Vagina (tissue), 2 donors: ENCODE data around the gene UQCC2. TPM values are rescaled to one million over a fixed set of nuclear protein-coding genes. Genes with fewer than 3 reads are reported as not detected.

Source experiments
- DNase-seq, 2 donors: peaks; one replicate each; pipeline ENCODE4 v3.0.0-alpha.2; 2017; ENCODE audit errors: extremely low spot score in 2 of 2
- H3K27ac ChIP-seq: fragments of 200-600 bp; sonication (generic); one replicate; pipeline ENCODE4 v1.5.1; 2019
- H3K27me3 ChIP-seq: fragments of 200-600 bp; sonication (generic); one replicate; pipeline ENCODE4 v1.5.1; 2019
- H3K36me3 ChIP-seq, 2 donors: fragments of 200-600 bp; sonication (generic); one replicate each; pipeline ENCODE4 v1.5.1; 2017 to 2019
- H3K4me1 ChIP-seq: fragments of 200-600 bp; sonication (generic); one replicate; pipeline ENCODE4 v1.5.1; 2019
- H3K4me3 ChIP-seq, 2 donors: fragments of 200-600 bp; sonication (generic); 1 replicate in 1 of 2; 2 replicates in 1 of 2; pipeline ENCODE4 v1.5.1; 2016 to 2019
- H3K9me3 ChIP-seq: fragments of 200-600 bp; sonication (generic); one replicate; pipeline ENCODE4 v1.5.1; 2019
- CTCF ChIP-seq, 3 experiments: fragments of 450-650 bp in 2 of 3; fragments of 200-600 bp in 1 of 3; sonication (generic) in 1 of 3; IDR thresholded peaks; one replicate each; pipeline ENCODE4 v1.5.1; 2017 to 2019; ENCODE audit warnings: antibody characterized with exemption in 3 of 3, mild to moderate bottlenecking in 2 of 3, moderate library complexity in 2 of 3
- POLR2A ChIP-seq, 2 donors: fragments of 450-650 bp; IDR thresholded peaks; one replicate each; pipeline ENCODE4 v1.6.1; 2017; ENCODE audit warnings: antibody characterized with exemption in 2 of 2, mild to moderate bottlenecking in 2 of 2, moderate library complexity in 2 of 2
- POLR2AphosphoS5 ChIP-seq, 2 donors: sonication (generic); formaldehyde crosslinking; IDR thresholded peaks; one replicate each; pipeline ENCODE4 v1.9.0; 2017; ENCODE audit warnings: antibody characterized with exemption in 2 of 2, mild to moderate bottlenecking in 2 of 2, low read depth in 1 of 2; ENCODE audit not compliant: insufficient read depth in 1 of 2
- intact Hi-C: fragments of 100-400 bp; cut with DNase I; formaldehyde crosslinking; loops from one replicate; pipeline ENCODE4 v1.15.1; 2023
- total RNA-seq: library from RNA; depleted of rRNA; stranded (reverse); fragments of >200 nt; gene quantifications from one replicate; pipeline ENCODE4 v1.2.3, GENCODE V29; 2016

Gene UQCC2
- total RNA-seq, 1 donor from 2014 or later = 16.2 TPM

- peak overlapping the region; percentile 63 for H3K27ac ChIP-seq
- intact Hi-C loops = no loop called here
Observed at GRCh38 chr6:33718713-33719112, 7.2 kb upstream of the UQCC2 start.

GRCh38 chr6:33717934-33718455, 6.5 kb upstream of the UQCC2 start:
- TF ChIP-seq POLR2AphosphoS5 (IDR thresholded peaks at IDR 0.05; ENCODE audit: insufficient read depth in 1 of 2, low read depth in 1 of 2) = no peak
- TF ChIP-seq POLR2A (IDR thresholded peaks at IDR 0.05) = no peak
- TF ChIP-seq CTCF (IDR thresholded peaks at IDR 0.05) = no peak
- Histone ChIP-seq H3K27ac (peak overlapping the region; percentile 63), H3K4me3 (no peak overlapping the region), H3K9me3 (no peaks in the 10 kb centered on the region), H3K27me3 (no peaks in the 10 kb centered on the region), H3K4me1 (peaks cover 27% of the 10 kb centered on the region), H3K36me3 (no peaks in the 10 kb centered on the region)
- intact Hi-C loops = no loop called here
- no peak for DNase-seq

More at GRCh38 chr6:33718713-33719112, 7.2 kb upstream of the UQCC2 start:
- TF ChIP-seq POLR2A (IDR thresholded peaks at IDR 0.05) (no peak), CTCF (IDR thresholded peaks at IDR 0.05) (no peak), POLR2AphosphoS5 (IDR thresholded peaks at IDR 0.05; ENCODE audit: insufficient read depth in 1 of 2, low read depth in 1 of 2) (no peak)
- Histone ChIP-seq H3K4me3 (no peak overlapping the region), H3K27me3 (no peaks in the 10 kb centered on the region), H3K36me3 (no peaks in the 10 kb centered on the region), H3K4me1 (peaks cover 27% of the 10 kb centered on the region), H3K9me3 (no peaks in the 10 kb centered on the region)
- no peak for DNase-seq

DNA sequence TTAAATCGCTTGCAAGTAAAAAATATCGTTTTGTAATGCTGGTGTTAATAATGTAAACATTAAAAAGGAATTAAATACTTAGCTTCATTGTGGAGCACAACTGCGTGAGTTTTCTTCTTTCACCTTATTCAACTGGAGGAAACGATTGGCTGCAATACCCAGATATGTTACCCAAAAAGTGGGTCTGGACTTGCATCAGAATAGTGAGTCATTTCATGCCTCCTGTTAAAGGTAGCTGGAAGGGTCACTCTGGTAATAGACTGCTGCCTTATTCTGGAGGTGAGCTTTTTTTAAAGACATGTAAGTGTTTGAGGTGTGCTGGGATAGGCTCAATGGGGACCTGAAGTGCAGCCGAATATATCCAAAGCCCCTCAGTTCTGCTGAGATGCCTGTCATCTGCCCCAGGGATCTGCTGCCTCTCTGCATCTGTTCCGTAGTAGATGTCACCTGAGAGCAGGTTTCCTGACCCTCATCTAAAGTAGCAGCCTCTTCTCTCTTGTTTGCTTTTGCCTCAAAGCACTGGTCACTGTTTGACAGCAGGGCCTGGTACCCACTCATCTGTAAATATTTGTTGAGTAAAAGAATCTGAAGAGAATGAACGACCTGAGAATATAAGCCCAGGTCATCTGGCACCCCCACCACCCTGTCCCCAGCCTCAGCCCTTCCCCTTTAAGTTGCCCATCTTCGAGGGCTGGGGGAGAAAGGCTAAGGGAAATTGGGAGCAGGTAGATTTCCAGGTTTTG, 5.6 kb upstream of the UQCC2 start:
- TF ChIP-seq POLR2AphosphoS5 (IDR thresholded peaks at IDR 0.05; ENCODE audit: insufficient read depth in 1 of 2, low read depth in 1 of 2) (no peak), CTCF (IDR thresholded peaks at IDR 0.05) (no peak), POLR2A (IDR thresholded peaks at IDR 0.05) (no peak)
- DNase-seq = no peak
- intact Hi-C loops = no loop called here
- peak overlapping the region; percentile 63 for H3K27ac ChIP-seq
- H3K9me3 ChIP-seq = no peaks in the 10 kb centered on the region
- H3K4me3 ChIP-seq = no peak overlapping the region
- peaks cover 28% of the 10 kb centered on the region for H3K4me1 ChIP-seq
- no peaks in the 10 kb centered on the region for H3K27me3 ChIP-seq
- no peaks in the 10 kb centered on the region for H3K36me3 ChIP-seq

GRCh38 chr6:33716379-33716778, 4.9 kb upstream of the UQCC2 start:
- intact Hi-C loops = no loop called here
- no peak for DNase-seq
- Histone ChIP-seq H3K36me3 (no peaks in the 10 kb centered on the region), H3K4me3 (no peak overlapping the region), H3K27ac (no peak overlapping the region), H3K4me1 (peaks cover 32% of the 10 kb centered on the region), H3K27me3 (no peaks in the 10 kb centered on the region), H3K9me3 (no peaks in the 10 kb centered on the region)
- peak in 1 of 2 donors; percentile 20 for TF ChIP-seq POLR2AphosphoS5 (IDR thresholded peaks at IDR 0.05; ENCODE audit: insufficient read depth in 1 of 2, low read depth in 1 of 2)
- TF ChIP-seq CTCF (IDR thresholded peaks at IDR 0.05) = no peak
- TF ChIP-seq POLR2A (IDR thresholded peaks at IDR 0.05) = no peak
